Skeletal muscle tissue (tissue), 4 donors: ENCODE data around the gene YEATS2. TPM values are rescaled to one million over a fixed set of nuclear protein-coding genes. Genes with fewer than 3 reads are reported as not detected.
A peak's percentile ranks its signal among the peaks of the same experiment; 100 is the strongest.
"Not testable (repeated sequence)": the region's sequence is repeated elsewhere in the genome, so short reads cannot be mapped to it uniquely, and the experiment has no call there.

Experiments
- H3K27ac ChIP-seq: one replicate; pipeline ENCODE4 v1.7.0; 2013; ENCODE audit warnings: mild to moderate bottlenecking, low read depth, low read length, inconsistent platforms
- H3K27me3 ChIP-seq, 3 donors: one replicate each; pipeline ENCODE4 v1.7.0; 2013; ENCODE audit warnings: low read length in 3 of 3; ENCODE audit not compliant: control insufficient read depth in 3 of 3, insufficient read depth in 3 of 3
- H3K36me3 ChIP-seq, 3 donors: one replicate each; pipeline ENCODE4 v1.7.0; 2013; ENCODE audit warnings: low read length in 3 of 3; ENCODE audit not compliant: control insufficient read depth in 3 of 3, insufficient read depth in 3 of 3
- H3K4me1 ChIP-seq, 3 donors: one replicate each; pipeline ENCODE4 v1.7.0; 2013; ENCODE audit warnings: low read length in 3 of 3, mild to moderate bottlenecking in 3 of 3; ENCODE audit not compliant: control insufficient read depth in 3 of 3, insufficient read depth in 3 of 3
- H3K4me3 ChIP-seq, 3 donors: one replicate each; pipeline ENCODE4 v1.7.0; 2013; ENCODE audit warnings: low read length in 3 of 3
- H3K9ac ChIP-seq, 3 donors: one replicate each; pipeline ENCODE4 v1.7.0; 2013; ENCODE audit warnings: low read length in 3 of 3, mild to moderate bottlenecking in 3 of 3, moderate library complexity in 2 of 3, low read depth in 1 of 3
- H3K9me3 ChIP-seq, 3 donors: one replicate each; pipeline ENCODE4 v1.7.0; 2013; ENCODE audit warnings: low read length in 3 of 3; ENCODE audit not compliant: control insufficient read depth in 3 of 3
- total RNA-seq: library from RNA; depleted of rRNA; stranded (reverse); fragments of >200 nt; gene quantifications from one replicate; pipeline ENCODE4 v1.2.3, GENCODE V29; 2014
- donor health status: Osteomylitis.

YEATS2 gene
- total RNA-seq, 1 donor from 2014 or later, result 21.4 TPM

DNA sequence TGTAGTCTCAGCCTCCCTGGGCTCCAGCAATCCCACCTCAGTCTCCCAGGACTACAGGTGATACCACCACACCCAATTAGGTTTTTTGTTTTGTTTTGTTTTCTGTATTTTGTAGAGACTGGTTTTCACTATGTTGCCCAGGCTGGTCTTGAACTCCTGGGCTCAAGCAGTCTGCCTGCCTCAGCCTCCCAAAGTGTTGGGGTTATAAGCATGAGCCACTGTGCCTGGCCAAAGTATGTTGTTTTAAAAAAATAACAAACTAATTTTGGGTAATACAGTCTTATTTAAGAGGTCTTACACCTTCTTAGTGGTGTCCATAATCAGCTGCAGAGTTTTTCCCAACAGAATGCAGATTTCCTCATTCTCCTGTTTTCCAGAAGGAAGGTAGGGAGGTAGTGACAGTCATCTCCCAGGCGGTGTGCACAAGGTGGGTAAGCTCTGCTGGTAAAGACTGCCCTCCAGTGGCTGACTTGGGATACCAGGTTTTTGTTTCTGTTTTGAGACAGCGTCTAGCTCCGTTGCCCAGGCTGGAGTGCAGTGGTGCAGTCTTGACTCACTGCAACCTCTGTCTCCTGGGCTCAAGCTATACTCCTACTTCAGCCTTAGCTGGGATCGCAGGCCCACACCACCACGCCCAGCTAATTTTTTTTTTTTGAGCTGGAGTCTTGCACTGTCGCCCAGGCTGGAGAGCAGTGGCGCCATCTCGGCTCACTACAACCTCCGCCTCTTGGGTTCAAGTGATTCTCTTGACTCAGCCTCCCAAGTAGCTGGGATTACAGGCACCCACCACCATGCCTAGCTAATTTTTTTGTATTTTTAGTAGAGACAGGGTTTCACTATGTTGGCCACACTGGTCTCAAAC lies 69.4 kb downstream of the YEATS2 start:
- peaks cover 0 to 6% (median 4%) of the 10 kb centered on the region in 3 donors for H3K36me3 ChIP-seq
- no peaks in the 10 kb centered on the region for H3K9me3 ChIP-seq
- no peak overlapping the region for H3K27ac ChIP-seq
- H3K4me1 ChIP-seq, result peaks cover 0 to 3% (median 0%) of the 10 kb centered on the region in 3 donors
- no peaks in the 10 kb centered on the region for H3K27me3 ChIP-seq
- H3K9ac ChIP-seq, result no peak overlapping the region
- no peak overlapping the region for H3K4me3 ChIP-seq

DNA sequence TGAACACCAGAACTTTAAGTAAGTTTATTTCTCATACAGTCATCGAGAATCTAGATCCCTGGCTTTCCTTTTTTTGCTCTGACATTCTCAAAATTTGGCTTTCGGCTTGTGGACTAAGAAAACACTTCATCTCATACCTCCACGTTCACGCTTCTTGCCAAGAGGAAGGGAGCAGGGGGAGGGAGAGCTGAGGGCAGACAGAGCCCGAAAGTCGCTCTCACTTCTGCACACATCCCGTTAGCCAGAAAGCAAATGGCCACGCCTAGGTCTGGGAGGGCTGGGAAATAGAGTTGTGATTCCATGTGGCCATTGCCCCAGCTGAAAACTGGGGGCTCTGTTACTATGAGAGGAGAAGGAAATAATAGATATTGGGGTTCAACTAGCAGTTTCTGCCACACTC lies 70.5 kb downstream of the YEATS2 start:
- Histone ChIP-seq H3K27me3 (no peaks in the 10 kb centered on the region), H3K4me1 (peaks cover 0 to 3% (median 0%) of the 10 kb centered on the region in 3 donors), H3K27ac (no peak overlapping the region), H3K9me3 (no peaks in the 10 kb centered on the region), H3K36me3 (peaks cover 3 to 4% (median 3%) of the 10 kb centered on the region in 3 donors), H3K4me3 (no peak overlapping the region), H3K9ac (no peak overlapping the region)

DNA sequence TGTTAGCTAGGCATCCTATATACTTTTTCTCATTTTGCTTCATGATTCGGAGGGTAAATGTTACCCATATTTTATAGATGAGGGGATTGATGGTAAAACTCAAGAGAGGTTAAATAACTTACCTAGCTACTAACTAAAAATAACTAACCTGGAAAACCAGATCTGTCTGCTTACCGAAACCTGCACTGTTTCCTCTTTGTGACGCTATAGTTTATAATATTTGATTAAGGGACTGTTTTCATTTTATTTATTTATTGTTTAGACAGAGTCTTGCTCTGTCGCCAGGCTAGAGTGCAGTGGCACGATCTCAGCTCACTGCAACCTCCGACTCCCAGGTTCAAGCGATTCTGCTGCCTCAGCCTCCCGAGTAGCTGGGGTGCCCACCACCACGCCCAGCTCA lies 71.9 kb downstream of the YEATS2 start:
- H3K36me3 ChIP-seq, result peaks cover 3 to 11% (median 7%) of the 10 kb centered on the region in 3 donors
- no peak overlapping the region for H3K9ac ChIP-seq
- peaks cover 0 to 3% (median 0%) of the 10 kb centered on the region in 3 donors for H3K4me1 ChIP-seq
- no peaks in the 10 kb centered on the region for H3K9me3 ChIP-seq
- no peak overlapping the region for H3K4me3 ChIP-seq
- no peak overlapping the region for H3K27ac ChIP-seq
- H3K27me3 ChIP-seq, result no peaks in the 10 kb centered on the region

DNA sequence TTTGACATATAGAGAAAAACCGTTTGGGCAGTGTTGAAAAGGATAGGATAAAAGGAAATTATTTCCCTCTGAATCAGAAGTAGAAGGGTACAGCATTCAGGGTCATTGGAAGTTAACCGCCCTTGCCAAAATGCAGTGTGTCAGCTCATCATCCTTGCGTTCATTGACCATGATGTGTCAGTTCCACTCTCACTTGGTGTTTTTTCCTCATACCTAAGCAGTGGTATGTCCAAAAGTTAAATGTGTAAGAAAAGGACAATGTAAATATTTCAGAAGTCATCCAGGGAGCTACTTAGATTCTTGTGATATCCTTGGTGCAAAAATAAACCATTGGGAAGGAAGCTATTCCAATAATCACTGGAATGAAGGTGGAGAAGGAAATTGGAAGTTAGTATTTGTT lies 77.0 kb downstream of the YEATS2 start:
- H3K9ac ChIP-seq, result no peak overlapping the region
- H3K36me3 ChIP-seq, result peaks cover 10 to 30% (median 11%) of the 10 kb centered on the region in 3 donors
- H3K27me3 ChIP-seq, result no peaks in the 10 kb centered on the region
- H3K4me3 ChIP-seq, result no peak overlapping the region
- H3K4me1 ChIP-seq, result peaks cover 0 to 6% (median 3%) of the 10 kb centered on the region in 3 donors
- no peak overlapping the region for H3K27ac ChIP-seq
- H3K9me3 ChIP-seq, result no peaks in the 10 kb centered on the region

DNA sequence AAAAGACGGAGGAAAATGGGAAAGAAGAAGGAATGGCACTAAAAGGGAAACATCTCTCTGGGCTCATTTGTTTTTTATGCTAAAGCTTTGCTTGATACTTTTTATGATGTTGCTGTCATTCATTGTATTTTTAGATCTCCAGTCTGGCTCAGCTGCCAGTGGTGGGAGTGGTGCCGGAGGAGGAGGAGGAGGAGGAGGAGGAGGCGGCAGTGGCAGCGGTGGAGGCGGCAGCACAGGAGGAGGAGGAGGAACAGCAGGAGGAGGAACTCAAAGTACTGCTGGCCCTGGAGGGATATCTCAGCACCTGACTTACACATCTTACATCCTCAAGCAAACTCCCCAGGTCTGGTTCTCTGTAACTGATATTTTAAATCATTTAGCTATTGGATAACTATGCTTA lies 78.2 kb downstream of the YEATS2 start:
- no peaks in the 10 kb centered on the region for H3K9me3 ChIP-seq
- peak overlapping the region in 1 of 3 donors; percentile 40 for H3K4me3 ChIP-seq
- peaks cover 10 to 39% (median 18%) of the 10 kb centered on the region in 3 donors for H3K36me3 ChIP-seq
- H3K27me3 ChIP-seq, result no peaks in the 10 kb centered on the region
- H3K9ac ChIP-seq, result no peak overlapping the region
- peaks cover 0 to 6% (median 3%) of the 10 kb centered on the region in 3 donors for H3K4me1 ChIP-seq
- H3K27ac ChIP-seq, result peak overlapping the region; percentile 59

DNA sequence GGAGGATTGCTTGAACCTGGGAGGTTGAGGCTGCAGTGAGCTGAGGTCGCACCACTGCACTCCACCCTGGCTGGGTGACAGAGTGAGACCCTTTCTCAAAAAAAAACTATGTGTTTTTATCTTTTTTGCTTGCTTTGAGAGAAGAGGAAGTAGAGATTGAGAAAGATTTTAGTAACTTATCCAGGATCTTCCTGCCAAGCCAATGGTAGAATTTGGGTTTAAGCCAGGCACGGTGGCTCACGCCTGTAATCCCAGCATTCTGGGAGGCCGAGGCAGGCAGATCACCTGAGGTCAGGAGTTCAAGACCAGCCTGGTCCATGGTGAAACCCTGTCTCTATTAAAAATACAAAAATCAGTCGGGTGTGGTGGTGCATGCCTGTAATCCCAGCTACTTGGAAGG lies 78.9 kb downstream of the YEATS2 start:
- not testable (repeated sequence) for H3K27ac ChIP-seq, H3K4me1 ChIP-seq
- peaks cover 10 to 39% (median 22%) of the 10 kb centered on the region in 3 donors for H3K36me3 ChIP-seq

DNA sequence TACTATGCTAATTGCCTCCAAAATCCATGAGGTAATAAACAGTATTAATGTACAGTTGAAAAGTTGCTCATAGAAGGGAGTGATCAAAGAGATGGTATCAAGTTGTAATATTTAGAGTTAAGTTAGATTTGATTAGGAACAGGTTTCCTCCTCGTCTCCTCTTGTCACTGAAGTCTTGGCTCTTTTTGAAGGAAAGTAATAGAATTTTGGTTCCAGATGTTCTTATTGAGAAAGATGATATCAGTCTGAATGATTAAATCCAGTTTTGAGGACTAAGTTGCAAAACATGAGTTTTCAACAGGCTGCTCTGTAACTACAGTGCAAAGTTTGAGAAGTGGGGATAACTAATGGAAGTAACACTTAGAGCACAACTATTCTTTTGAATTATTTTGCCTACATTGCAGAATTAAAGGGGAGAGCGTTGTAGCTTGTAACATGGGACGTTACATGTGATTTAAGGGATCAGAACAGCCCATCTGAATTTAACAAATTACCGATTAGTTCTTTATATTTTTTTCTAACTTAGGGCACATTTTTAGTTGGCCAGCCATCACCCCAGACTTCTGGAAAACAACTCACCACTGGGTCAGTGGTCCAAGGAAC lies 79.5 kb downstream of the YEATS2 start:
- peaks cover 10 to 39% (median 22%) of the 10 kb centered on the region in 3 donors for H3K36me3 ChIP-seq
- H3K27ac ChIP-seq, result no peak overlapping the region
- no peak overlapping the region for H3K4me3 ChIP-seq
- H3K4me1 ChIP-seq, result peaks cover 0 to 6% (median 3%) of the 10 kb centered on the region in 3 donors
- H3K9me3 ChIP-seq, result no peaks in the 10 kb centered on the region
- H3K9ac ChIP-seq, result no peak overlapping the region
- H3K27me3 ChIP-seq, result no peaks in the 10 kb centered on the region

More for the DNA sequence above, 78.9 kb downstream of the YEATS2 start:
- H3K9me3 ChIP-seq, H3K4me3 ChIP-seq, H3K27me3 ChIP-seq, H3K9ac ChIP-seq: not testable (repeated sequence)

DNA sequence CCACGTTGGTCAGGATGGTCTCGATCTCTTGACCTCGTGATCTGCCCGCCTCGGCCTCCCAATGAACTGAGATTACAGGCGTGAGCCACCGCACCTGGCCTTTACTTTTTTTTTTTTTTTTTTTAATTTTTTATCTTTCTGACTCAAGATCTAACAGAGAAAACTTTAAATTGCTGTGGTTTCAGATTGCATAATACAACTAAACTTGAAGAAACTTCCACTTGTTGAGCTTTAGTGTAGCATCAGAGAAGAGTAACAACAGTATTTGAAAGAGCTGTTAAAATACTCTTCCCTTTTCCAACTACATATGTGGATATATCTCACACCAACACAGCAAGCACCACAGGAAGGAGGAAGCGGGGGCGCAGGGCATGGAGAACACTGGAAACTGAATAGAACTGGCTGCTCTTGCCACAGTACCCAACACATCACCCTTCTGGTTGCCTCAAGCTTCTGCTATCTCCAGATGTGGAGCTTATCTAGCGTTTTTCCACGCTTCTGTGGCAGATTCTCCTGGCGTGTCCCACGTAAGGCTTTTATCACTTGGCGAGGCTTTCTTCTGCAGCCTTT lies 82.4 kb downstream of the YEATS2 start:
- Histone ChIP-seq H3K9me3 (no peaks in the 10 kb centered on the region), H3K4me1 (peaks cover 0 to 6% (median 3%) of the 10 kb centered on the region in 3 donors), H3K9ac (no peak overlapping the region), H3K4me3 (no peak overlapping the region), H3K27ac (no peak overlapping the region), H3K27me3 (no peaks in the 10 kb centered on the region), H3K36me3 (peaks cover 5 to 29% (median 18%) of the 10 kb centered on the region in 3 donors)

DNA sequence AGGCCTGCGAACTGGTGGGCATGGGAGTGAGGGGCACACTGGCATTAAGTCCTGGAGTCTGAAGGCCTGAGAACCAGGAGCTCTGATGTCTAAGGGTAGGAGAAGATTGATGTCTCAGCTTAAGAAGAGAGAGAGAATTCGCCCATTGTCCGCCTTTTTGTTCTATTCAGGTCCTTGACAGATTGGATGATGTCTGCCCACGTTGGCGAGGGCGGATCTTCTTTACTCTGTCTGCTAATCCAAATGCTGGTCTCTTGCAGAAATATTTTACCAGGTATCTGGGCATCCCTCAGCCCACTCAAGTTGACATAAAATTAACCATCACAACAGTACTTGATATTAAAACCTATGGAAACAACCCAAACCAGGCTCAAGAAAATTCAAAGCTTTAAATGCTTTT lies 83.6 kb downstream of the YEATS2 start:
- Histone ChIP-seq H3K4me3 (no peak overlapping the region), H3K27ac (no peak overlapping the region), H3K4me1 (no peaks in the 10 kb centered on the region), H3K9me3 (no peaks in the 10 kb centered on the region), H3K27me3 (no peaks in the 10 kb centered on the region), H3K9ac (no peak overlapping the region), H3K36me3 (peaks cover 5 to 29% (median 24%) of the 10 kb centered on the region in 3 donors)
